Peyer's patch (tissue), 4 donors: ENCODE data around the gene LMX1B. TPM values are rescaled to one million over a fixed set of nuclear protein-coding genes. Genes with fewer than 3 reads are reported as not detected.

Experiments
- DNase-seq, 3 donors: peaks; one replicate each; pipeline ENCODE4 v3.0.0-alpha.2; 2017 to 2019
- H3K27ac ChIP-seq, 4 donors: fragments of 200-600 bp; sonication (generic); one replicate each; pipeline ENCODE4 v1.5.1; 2016 to 2019
- H3K27me3 ChIP-seq, 2 donors: fragments of 200-600 bp; sonication (generic); one replicate each; pipeline ENCODE4 v1.5.1; 2019
- H3K36me3 ChIP-seq, 3 donors: fragments of 200-600 bp; sonication (generic); one replicate each; pipeline ENCODE4 v1.5.1; 2016 to 2019
- H3K4me1 ChIP-seq, 4 donors: fragments of 200-600 bp; sonication (generic); one replicate each; pipeline ENCODE4 v1.5.1; 2016 to 2019
- H3K4me3 ChIP-seq, 4 donors: fragments of 200-600 bp; sonication (generic); 1 replicate in 3 of 4; 2 replicates in 1 of 4; pipeline ENCODE4 v1.5.1; 2016 to 2019; ENCODE audit warnings: mild to moderate bottlenecking in 1 of 4
- H3K9me3 ChIP-seq, 4 donors: fragments of 200-600 bp; sonication (generic); one replicate each; pipeline ENCODE4 v1.5.1; 2016 to 2019; ENCODE audit warnings: mild to moderate bottlenecking in 1 of 4
- POLR2A ChIP-seq, 2 donors: fragments of 450-650 bp; IDR thresholded peaks; one replicate each; pipeline ENCODE4 v1.5.1; 2017; ENCODE audit warnings: antibody characterized with exemption in 2 of 2, mild to moderate bottlenecking in 2 of 2, moderate library complexity in 2 of 2
- total RNA-seq, 4 donors: library from RNA; depleted of rRNA; stranded (reverse); fragments of >200 nt; gene quantifications; one replicate each; pipeline ENCODE4 v1.1.0, GENCODE V29; 2016
- TF ChIP-seq, protein P1 (sequence below), 6 experiments: fragments of 450-650 bp in 4 of 6; fragments of 200-600 bp in 2 of 6; sonication (generic) in 1 of 6; IDR thresholded peaks; one replicate each; pipeline ENCODE4 v1.5.1; 2017 to 2019; ENCODE audit warnings: antibody characterized with exemption in 6 of 6, mild to moderate bottlenecking in 3 of 6, moderate library complexity in 1 of 6

The LMX1B gene
- total RNA-seq, 4 donors from 2014 or later: not detected

DNA sequence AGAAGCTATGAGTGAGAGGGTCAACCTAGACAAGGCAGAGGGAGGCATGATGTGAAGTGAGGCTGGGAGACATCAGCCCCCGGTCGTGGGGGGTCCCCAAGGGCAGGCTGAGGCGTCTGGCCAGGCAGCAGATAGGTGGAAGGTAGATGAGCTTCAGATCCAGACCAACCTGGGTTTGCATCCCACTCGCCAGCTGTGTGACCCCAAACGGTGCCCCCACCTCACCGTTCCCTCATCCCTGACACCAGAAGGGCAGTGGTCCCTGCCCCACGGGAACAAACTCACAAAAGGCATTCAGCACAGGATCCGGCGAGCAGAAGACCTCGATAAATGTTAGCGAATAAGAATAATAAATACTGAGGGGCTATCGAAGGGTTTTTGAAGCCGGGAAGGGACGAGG is 27.5 kb upstream of the LMX1B start:
- Histone ChIP-seq H3K4me1 (peaks cover 0 to 12% (median 0%) of the 10 kb centered on the region in 4 donors), H3K4me3 (no peak overlapping the region), H3K27me3 (no peaks in the 10 kb centered on the region), H3K36me3 (no peaks in the 10 kb centered on the region), H3K27ac (no peak overlapping the region), H3K9me3 (no peaks in the 10 kb centered on the region)
- no peak for DNase-seq
- TF ChIP-seq, protein P1, sequence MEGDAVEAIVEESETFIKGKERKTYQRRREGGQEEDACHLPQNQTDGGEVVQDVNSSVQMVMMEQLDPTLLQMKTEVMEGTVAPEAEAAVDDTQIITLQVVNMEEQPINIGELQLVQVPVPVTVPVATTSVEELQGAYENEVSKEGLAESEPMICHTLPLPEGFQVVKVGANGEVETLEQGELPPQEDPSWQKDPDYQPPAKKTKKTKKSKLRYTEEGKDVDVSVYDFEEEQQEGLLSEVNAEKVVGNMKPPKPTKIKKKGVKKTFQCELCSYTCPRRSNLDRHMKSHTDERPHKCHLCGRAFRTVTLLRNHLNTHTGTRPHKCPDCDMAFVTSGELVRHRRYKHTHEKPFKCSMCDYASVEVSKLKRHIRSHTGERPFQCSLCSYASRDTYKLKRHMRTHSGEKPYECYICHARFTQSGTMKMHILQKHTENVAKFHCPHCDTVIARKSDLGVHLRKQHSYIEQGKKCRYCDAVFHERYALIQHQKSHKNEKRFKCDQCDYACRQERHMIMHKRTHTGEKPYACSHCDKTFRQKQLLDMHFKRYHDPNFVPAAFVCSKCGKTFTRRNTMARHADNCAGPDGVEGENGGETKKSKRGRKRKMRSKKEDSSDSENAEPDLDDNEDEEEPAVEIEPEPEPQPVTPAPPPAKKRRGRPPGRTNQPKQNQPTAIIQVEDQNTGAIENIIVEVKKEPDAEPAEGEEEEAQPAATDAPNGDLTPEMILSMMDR (IDR thresholded peaks at IDR 0.05): no peak
- TF ChIP-seq POLR2A (IDR thresholded peaks at IDR 0.05): no peak

DNA sequence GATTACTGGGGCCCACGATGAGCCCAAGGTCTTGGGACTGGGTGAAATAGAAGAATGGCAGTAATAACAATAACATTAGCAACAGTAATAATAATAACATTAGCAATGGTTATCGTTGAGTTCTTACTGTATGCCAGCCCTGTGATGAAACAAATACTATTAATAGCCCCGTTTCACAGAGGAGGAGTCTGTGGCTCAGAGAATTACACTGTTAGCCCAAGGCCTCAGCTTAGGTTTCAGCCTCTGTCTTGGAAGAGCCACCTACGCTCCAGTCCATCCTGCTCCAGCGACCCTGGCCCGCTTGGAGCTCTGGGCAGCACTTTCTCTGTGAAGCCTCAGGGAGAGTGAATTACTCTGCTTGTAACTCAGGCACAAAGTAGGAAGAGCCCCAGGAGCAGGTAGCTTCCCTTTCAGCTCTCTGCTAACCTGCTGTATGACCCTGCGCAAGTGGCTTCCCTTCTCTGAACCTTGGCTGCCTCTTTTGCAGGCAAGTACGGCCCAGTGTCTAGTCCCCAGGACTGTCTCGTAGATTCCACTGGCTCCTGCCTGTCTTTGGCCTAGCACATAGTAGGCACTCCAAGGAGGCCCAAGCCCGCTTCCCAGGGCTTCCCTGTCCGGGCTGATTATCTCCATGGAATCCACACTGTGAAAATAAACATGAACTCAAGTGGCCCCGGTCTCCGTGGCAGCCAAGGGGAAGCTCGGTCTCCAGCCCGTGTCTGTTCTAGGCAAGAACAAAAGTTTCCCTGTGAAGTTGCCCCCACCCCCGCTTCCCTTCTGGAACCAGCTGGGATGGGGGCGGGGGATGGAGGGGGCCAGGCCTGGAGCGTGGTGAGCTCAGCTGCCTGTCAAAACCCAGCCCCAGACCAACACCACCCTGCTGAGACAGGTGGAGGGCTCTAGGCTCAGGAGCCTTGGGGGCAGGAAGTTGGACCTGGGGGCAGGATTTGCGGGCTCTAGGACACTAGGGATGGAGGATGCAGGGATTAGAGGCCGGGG is 26.2 kb upstream of the LMX1B start:
- no peaks in the 10 kb centered on the region for H3K9me3 ChIP-seq
- H3K4me3 ChIP-seq: no peak overlapping the region
- TF ChIP-seq, protein P1 (IDR thresholded peaks at IDR 0.05): no peak
- no peak for TF ChIP-seq POLR2A (IDR thresholded peaks at IDR 0.05)
- peak overlapping the region in 1 of 4 donors; percentile 59 for H3K27ac ChIP-seq
- H3K36me3 ChIP-seq: no peaks in the 10 kb centered on the region
- DNase-seq: no peak
- H3K27me3 ChIP-seq: no peaks in the 10 kb centered on the region
- peaks cover 0 to 12% (median 0%) of the 10 kb centered on the region in 4 donors for H3K4me1 ChIP-seq

DNA sequence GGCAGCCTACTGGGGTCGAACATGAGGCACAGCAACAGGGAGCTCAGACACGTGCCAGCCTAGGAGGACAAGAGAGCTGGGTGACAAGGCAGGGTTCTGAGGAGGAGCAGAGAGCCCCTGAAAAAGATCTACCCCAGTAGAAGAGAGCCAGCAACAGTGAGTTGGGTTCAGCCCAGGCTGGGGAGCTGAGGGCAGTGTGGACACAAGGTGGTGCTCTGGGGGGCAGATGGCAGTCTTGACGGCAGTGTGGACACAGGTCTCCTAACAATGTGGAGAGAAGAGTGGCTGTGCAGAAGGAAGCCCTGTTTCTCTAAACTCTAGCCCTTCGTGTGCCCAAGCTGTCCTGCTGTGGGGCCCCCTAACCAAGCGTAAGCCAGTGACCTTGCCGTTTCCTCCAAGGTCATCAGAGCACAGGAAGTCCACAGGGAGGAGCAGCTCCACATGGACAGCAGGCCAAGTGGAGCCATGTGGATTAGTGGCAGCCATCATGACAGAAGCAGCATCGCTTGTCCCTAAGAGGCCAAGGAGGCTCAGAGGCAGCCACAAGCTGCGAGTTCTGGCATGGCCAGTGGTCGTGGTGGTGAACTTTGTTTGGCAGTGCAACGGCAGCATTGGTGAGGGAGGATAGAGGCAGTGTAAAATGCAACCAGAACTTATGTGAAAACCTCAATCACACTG is 25.1 kb upstream of the LMX1B start:
- Histone ChIP-seq H3K27me3 (no peaks in the 10 kb centered on the region), H3K9me3 (no peaks in the 10 kb centered on the region), H3K27ac (no peak overlapping the region), H3K36me3 (no peaks in the 10 kb centered on the region), H3K4me3 (no peak overlapping the region), H3K4me1 (peaks cover 0 to 12% (median 0%) of the 10 kb centered on the region in 4 donors)
- TF ChIP-seq, protein P1 (IDR thresholded peaks at IDR 0.05): no peak
- TF ChIP-seq POLR2A (IDR thresholded peaks at IDR 0.05): no peak
- no peak for DNase-seq

DNA sequence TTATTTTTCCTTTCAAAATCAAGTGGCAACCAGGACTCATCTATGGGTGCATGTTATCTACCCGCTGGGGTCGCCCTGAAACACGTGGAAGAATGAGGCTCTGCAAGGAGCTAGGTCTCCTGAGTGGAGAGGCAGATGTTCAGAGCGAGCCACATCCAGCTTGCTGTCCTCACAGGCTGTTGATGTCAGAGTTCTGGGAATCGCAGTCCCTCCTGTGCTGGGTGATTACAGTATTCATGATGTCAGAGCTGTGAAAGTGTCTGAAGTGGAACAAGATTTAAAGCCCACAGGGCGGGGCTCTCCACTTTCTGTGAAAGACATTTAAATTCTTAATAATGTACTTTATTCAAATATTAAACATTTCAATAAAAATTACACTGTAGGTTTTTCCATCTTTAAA is 24.4 kb upstream of the LMX1B start:
- TF ChIP-seq POLR2A (IDR thresholded peaks at IDR 0.05): no peak
- TF ChIP-seq, protein P1 (IDR thresholded peaks at IDR 0.05): no peak
- H3K36me3 ChIP-seq: no peaks in the 10 kb centered on the region
- no peak overlapping the region for H3K4me3 ChIP-seq
- no peaks in the 10 kb centered on the region for H3K9me3 ChIP-seq
- no peak overlapping the region for H3K27ac ChIP-seq
- no peak for DNase-seq
- no peaks in the 10 kb centered on the region for H3K27me3 ChIP-seq
- peaks cover 0 to 12% (median 0%) of the 10 kb centered on the region in 4 donors for H3K4me1 ChIP-seq

DNA sequence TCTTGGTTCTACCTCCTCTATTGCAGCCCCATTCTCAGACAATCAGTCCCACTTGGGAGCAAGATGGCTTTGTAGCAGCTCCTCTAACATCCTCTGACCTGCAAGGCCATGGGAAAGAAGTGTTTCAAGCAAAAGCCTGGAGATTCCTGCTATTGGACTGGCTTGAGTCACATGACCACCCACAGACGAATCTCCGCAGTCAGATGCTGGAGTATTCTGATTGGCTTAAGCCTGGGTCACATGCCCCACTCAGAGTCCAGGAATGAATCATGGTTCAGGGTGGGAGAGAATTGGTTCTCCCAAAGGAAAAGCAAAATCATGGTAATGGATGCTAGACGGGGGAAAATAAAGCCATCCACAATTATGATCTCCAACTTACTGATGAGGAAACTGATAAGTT is 22.6 kb upstream of the LMX1B start:
- Histone ChIP-seq H3K27ac (no peak overlapping the region), H3K9me3 (no peaks in the 10 kb centered on the region), H3K4me1 (peaks cover 0 to 12% (median 0%) of the 10 kb centered on the region in 4 donors), H3K36me3 (no peaks in the 10 kb centered on the region), H3K4me3 (no peak overlapping the region), H3K27me3 (no peaks in the 10 kb centered on the region)
- TF ChIP-seq, protein P1 (IDR thresholded peaks at IDR 0.05): no peak
- TF ChIP-seq POLR2A (IDR thresholded peaks at IDR 0.05): no peak
- no peak for DNase-seq
